GM18873 (cell line): ENCODE measurements around the gene NOTCH3.

Experiments used
- ATAC-seq: cut with Tn5 transposase; IDR thresholded peaks from one replicate; pipeline ENCODE4 v1.9.1; 2021; ENCODE audit warnings: mild to moderate bottlenecking, moderate library complexity, moderate number of reproducible peaks; ENCODE audit not compliant: unreplicated experiment, low FRiP score

NOTCH3 gene

DNA sequence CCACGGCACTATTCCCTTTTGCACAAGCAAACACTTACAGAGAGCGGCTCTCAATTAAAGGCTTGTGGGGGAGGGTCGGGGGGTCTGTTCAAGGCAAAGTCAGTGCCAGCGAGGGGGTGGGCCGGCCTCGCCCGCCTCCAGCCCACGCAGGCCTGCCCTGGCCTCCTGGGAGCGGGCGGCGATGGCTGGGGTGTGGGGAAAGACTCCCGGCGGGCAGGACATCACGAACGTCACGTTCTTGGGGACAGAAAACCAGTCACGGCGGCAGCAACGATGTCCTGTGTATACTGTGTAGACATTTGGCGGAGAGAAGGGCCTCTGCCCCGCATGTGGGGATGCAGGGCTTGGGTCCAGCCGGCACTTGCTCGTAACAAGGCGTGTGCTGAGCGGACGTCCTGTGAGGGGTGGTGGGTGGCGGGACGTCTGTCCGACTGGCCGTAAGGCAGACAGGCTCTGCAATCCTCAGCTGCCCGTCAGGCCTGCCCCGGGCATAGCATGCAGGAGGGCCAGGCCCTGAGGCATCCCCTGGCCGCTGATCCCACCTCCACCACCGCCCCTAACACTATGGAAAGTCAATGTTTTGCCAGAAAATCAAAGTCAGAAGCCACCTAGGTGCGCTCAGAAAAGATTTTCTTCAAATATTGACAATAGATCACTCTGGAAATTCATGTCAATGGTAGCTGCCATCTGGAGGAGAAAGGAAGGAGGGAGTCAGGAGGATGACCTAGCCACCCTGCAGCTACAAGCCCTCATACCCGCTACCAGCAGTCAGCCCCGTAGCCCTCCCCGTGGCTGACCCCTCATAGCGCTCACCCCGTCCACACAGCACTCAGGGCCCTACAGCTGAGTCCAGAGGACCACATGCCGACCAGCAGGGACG is 37.2 kb upstream of the NOTCH3 start:
- no peak for ATAC-seq

DNA sequence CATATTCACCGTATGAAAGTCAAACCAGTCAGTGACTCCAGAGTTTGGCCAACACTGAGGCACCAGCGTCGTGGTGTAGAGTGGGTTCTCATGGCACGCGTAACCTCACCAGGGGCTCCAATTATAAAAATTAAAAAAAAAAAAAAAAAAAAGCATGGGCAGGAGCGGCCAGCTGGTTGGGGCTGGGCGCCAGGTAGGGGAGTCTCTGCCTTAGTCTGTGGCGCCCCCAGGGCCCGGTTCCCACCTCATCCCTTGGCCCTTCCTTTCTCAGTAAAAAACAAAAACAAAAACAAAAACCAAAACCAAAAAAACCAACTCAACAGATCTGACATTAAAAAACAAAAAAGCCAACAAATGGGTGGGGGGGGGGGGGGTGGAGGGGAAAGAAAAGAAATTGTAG is 36.1 kb upstream of the NOTCH3 start:
- ATAC-seq = no peak

DNA sequence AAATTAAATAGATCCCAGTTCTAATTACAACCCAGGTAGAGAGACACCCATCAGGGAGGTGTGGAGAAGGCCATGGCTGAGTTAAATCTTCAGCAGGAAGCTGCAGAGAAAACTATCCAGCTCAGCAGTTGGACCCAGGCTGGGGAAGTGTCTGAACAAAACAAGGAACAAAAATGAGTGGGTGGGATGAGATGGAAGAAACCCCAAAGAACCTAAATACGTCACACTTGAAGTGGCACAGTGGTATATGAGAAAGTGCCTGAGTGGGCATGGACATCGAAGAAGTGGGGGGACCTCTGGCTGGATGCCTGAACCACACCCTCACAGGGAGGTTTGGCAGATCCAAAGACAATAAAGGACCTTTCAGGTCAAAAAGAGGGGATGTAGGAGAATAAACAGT is 35.0 kb upstream of the NOTCH3 start:
- no peak for ATAC-seq

DNA sequence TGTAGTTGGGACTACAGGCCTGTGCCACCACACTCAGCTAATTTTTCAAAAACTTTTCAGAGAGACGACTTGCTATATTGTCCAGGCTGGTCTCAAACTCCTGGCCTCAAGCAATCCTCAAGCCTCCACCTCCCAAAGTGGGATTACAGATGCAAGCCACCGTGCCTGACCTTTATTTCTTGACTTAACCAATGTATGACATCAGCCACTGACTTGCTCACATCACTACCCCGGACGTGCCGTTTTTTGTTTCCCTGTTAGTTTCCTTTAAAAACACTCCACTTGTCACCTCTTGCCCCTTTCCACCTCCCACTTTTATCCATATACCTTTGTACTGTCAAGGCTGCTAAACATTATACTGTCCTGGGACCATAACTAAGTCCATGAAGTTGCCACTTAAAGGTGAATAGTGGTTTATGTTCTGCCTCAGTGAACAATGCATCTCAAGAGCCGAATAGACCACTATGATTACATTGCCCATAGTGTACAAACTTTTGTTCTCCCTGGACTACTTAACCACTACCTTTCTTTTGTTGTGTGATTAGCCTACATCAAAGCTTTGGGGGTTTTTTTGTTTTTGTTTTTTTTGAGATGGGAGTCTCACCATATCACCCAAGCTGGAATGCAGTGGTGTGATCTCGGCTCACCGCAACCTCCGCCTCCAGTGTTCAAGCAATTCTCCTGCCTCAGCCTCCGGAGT is 33.8 kb upstream of the NOTCH3 start:
- ATAC-seq = no peak

DNA sequence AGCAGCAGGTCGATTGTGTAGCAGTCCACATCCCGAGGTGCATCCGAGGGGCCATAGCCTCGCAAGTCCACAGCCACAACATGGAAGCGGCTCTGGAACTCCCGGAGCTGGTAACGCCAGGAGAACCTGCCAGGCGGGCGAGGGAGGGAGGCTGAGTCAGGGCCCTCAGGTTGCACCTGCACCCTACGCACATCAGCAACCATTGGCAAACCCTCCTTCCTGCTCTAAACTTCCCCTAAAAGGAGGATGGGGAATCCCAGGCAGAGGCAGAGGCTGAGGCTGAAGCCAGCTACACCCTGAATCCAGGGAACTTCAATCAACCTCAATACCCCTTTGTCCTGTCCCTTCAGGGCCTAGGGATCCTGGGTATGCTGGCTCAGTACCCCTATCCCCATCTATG is 30.5 kb upstream of the NOTCH3 start:
- no peak for ATAC-seq

DNA sequence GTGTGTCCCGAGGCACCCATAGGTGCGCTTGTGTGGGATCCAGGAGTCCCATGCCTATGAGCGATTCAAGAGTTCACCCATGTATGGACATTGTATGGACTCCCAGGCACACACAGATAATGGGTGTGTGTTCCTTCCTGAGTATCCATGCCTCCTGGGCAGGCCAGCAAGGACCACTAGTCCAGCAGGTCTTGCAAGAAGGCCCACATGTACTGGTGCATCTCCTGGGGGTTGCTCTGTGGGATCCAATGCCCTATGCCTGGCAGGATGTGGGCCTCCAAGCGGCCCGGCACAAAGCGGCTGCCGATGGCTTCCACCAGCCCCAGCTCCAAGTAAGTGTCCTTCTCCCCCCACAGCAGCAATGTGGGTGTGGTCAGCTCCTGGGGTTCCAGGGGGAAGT is 26.5 kb upstream of the NOTCH3 start:
- ATAC-seq = no peak

DNA sequence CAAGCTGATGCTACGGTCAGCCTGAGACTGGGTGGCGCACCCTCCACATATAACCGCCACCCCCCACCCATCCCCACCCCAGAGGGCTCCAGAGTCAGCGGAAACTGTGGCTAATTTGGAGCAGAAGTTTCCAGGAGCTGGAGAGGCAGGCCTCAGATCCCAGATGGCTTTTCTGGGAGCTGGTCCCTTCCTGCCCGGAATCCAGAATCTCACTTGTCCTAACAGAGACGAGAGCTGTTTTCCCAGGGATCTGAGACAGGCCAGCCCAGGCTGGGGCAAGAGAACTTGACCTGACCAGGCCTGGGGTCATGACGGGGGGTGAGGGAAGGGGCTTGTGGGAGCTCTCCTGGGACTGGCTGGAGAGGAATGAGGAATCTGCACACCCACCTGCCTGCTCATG is 25.0 kb upstream of the NOTCH3 start:
- no peak for ATAC-seq

DNA sequence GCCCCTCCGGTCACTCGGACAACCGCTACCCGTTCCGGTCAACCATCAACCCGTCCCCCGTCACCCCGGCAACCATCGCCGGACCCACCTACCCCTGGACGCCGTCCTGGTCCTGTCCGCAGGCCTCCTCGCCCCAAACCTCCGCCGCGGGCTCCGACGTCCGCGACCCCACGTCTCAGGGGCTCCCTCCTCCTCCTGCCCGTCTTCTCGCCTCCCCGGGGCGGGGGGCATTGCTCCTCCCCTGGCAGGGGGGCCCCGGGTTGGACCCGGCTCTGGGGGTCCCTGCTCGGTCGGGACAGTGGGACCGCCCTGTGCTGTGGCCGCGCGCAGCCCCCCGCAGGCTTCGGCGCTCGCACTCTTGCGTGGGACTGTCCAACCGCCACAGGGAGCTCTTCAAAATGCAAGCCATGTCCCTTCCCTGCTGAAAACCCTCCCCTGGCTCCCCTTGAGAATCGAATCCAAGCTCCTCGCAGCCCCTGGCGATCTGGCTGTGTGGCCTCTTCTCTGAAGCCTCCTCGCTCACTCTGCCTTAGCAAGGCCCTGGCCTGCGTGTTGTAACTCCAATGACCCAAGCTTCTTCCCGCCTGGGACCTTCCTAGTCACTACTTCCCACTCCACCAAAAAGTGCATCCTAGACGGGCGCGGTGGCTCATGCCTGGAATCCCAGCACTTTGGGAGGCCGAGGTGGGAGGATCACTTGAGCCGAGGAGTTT is 23.0 kb upstream of the NOTCH3 start:
- ATAC-seq = no peak

DNA sequence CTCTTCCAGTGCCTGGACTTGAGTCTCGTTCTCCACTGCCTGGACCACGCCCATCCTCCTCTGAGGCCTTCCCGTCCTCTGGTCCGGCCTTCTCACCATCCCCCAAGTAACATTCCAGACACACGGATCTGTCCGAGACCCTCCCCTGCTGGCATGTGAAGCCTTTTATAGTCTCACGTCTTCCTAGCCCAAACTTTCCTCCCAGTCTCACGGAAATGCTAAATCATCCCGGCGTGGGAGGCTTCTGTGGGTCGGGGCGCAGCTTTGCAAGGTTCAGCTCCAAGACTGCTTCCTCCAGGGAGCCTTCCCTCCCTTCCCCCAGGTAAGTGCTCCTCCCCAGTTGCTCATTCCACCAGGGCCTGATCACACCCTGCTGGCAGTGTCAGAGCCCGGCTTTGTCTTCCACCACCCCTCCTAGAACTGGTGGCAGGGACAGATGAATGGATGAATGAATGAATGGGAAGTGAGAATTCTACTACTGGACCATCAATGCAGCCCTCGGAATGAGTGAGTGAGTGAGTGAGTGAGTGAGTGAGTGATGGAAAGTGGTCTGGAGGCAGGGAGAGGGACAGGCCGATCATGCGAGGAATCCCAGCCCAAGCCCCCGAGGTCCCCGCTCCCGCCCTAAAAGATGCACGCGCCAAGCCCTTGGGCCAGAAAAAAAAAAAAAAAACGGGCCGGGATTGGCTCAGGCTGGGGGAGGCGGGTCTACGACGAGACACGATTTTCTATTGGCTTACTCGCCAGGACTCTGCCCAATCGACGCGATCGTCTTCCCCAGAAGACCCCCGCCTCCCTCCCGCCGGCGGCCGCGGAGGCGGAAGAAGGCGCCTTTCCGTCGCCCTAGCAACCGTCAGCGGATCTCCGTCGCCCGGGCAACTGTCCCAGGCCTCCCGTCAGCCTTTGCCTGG is 22.2 kb upstream of the NOTCH3 start:
- peak; percentile 64 for ATAC-seq

DNA sequence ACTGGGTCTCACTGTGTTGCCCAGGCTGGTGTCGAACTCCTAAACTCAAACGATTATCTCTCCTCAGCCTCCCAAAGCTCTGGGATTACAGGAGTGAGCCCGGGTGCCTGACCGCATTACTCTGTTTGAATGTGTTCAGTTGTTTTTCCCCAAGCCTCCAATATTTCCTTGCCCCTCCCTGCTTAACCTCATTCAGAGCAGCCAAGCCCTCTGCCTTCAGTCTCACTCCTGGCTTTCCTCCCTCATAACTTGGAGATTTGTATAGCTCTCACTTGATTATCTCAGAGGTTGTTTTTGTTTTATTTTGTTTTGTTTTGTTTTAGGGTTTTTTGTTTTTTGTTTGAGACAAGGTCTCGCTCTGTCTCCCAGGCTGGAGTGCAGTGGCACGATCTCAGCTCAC is 20.0 kb upstream of the NOTCH3 start:
- no peak for ATAC-seq

DNA sequence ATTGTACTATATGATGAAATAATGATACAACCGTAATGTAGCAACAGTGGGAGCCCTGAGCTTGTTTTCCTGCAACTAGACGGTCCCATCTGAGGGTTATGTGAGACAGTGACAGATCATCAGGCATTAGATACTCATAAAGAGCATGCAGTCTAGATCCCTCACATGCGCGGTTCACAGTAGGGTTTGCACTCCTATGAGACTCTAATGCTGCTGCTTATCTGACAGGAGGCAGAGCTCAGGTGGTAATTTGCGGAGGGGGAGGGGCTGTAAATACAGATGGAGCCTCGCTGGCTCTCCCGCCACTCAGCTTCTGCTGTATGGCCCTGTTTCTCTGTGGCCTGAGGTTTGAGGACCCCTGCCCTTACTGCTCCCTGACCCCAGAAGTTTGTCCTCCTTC is 17.7 kb upstream of the NOTCH3 start:
- ATAC-seq = no peak

DNA sequence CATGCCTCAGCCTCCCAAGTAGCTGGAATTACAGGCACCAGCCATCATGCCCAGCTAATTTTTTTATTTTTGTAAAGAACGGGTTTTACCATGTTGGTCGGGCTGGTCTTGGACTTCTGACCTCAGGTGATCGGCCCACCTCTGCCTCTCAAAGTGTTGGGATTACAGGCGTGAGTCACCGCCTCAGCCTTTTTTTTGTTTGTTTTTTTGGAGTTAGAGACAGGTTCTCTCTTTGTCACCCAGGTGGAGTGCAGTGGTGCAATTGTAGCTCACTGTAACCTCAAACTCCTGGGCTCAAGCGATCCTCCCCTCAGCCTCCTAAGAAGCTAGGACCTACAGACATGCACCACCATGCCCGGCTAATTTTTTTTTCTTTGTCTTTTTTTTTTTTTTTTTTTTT is 15.6 kb upstream of the NOTCH3 start:
- ATAC-seq = no peak

DNA sequence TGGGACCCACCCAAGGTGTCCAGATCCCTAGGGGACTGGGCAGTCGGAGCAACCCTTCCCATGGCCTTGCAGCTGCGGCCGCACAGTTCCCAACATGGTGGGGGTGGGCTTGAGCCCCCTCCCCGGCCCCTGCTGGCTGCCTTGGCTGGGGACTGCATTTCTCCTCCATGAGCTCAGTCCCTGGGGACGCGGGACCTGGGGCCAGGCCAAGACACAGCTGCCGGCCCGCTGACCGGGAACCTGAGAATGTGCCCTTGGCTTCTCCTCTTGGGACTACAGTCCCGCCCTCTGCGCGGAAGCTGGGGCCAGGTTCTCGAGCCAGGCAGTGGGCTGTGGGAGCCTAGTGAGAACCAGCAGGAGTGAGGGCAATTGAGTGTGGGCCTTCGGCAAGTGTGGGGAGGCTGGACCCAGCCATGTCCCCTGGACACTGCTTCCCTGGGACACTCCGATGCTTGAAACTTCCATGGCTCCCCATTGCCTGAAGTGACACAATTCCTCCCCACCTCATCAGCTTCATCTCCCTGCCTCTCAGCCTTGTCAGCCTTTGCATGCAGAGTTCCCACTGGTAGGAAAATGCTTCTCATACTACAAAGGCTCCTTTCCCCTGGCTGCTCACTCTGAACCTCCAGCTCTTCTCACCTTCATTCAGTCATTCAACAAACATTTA is 13.1 kb upstream of the NOTCH3 start:
- no peak for ATAC-seq

DNA sequence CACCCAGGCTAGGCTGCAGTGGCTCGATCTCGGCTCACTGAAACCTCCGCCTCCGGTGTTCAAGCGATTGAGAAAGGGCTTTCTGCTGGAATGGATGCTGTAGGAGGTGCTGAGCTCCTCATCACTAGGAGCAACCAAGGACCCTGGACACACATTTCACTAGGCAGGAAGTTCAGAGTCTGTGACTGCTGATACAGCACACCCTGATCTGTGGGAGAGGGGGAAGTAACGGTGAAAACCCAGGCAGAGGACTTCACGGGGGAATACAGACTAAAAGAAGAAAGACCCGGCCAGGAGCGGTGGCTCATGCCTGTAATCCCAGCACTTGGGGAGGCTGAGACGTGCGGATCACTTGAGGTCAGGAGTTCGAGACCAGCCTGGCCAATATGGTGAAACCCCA is 11.9 kb upstream of the NOTCH3 start:
- ATAC-seq = no peak

DNA sequence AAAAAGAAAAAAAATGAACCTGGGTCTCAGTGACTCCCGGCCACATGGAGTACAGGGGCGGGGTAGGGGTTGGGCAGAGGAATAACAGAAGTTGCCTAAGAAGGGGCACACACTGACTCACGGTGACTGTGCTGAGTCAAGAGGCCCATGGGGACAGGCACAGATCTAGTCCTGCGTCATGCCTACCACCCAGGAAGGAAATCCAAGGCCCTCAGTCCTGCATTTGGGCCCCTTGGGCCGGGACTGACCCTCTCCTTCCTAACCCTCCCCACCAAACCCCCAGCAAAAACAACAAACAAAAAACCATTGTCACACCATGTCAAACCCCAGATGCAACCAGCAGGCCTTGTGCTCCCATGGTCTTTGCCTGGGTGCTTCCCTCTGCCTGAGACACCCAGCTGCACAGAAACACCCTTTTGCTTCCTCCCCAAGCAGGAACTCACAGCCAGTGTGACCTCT is 9.6 kb upstream of the NOTCH3 start:
- ATAC-seq = no peak

DNA sequence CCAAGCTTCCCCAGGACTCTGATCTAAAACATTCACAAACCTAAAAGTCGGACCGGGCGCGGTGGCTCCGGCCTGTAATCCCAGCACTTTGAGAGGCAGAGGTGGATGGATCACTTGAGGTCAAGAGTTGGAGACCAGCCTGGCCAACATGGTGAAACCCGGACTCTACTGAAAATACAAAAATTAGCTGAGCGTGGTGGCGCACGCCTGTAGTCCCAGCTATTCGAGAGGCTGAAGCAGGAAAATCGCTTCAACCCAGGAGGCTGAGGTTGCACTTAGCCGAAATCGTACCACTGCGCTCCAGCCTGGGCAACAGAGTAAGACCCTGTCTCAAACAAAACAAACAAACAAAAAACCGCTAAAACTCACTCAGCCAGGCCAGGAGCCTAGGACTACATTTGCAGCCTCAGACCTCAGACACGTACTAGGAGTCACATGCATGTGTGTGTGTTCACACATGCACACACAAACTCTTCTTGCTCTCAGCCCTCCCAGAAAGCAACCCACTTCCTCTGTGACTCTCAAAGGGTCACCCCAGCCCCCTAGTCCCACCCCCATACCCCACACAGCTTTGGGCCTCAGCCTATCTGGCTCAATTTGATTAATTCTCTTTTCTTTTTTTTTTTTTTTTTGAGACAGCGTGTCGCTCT is 704 bp upstream of the NOTCH3 start:
- ATAC-seq = no peak

DNA sequence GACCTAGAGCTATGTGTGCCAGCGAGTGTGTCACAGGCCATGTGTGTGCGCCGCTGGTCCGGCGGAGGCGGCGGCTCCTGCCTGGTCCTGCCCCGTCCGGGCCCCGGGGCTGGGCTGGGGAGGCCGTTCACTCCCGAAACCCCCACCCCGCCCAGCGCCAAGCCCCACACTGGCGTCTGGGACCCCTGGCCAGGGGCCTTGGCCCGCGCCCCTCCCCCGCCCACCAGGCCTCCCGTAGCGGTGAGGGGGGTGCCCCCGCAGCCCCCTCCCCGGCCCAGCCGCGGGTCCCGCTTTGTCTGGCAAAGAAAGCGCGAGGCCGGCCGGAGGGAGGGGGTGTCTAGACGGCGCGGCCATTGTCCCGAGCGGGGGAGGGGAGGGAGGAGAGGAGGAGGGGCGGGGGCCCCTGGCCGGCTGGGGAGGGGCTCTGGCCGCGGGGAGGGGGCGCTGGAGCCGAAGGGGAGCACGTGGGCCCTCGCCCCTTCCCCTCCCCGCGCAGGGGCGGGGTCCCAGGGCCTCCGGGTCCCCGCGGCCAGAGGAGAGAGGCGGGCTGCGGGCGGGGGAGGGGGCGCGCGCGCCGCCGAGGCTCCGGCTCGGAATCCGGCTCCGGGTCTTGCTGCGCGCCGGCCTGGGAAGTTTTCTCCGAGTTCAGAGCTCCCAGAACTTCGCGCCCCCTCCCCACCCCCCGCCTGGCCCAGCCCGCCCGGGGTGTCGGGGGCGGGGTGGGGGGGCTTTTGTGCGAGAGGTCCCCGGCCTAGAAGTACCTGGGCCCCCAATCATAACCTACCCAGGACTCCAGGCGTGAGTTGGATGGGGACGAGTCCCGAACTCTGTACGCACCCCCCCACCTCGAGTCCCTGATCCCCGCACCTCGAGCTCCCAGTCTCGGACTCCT is 888 bp downstream of the NOTCH3 start:
- no peak for ATAC-seq

DNA sequence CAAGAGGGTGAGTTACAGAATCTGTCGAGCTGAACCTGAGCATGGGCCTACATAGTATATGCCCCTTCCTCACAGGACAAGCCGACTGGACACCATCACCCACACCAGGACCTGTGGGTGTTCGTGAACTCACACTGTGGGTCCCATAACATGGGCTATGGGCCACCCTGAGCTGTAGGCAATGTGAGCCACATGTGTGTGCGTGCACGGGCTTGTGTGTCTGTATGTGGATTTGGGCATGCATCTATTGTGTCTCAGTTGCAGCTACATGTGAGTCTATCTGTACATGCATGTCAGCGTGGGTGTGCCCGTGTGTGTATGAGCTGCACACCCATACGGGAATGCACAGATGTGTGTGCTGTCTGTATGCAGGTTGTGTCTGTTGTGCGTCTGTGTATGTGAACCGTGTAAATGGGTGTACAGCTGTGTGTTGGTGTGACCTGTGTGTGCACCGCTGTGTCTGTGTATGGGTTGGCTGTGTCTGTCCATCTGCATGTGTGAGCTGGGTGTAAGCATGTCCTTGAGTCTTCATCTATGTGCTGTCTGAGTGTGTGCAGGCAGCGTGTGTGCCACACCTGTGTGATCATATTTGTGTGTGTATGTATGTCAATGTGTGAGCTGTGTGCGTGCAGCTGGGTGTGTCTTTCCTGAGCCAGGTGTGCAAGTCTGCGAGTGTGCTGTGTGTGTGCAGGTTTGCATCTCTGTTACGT is 1.7 kb downstream of the NOTCH3 start:
- ATAC-seq = no peak
